HFF-Myc (cell line): ENCODE results near the gene BAMBI.

Source experiments
- DNase-seq: peaks from one replicate; pipeline ENCODE4 v3.0.0-alpha.2; 2011; ENCODE audit warnings: low read depth; ENCODE audit errors: extremely low read depth
- H3K4me3 ChIP-seq: replicated peaks from 2 replicates; pipeline ENCODE4 v1.5.1; 2011; ENCODE audit warnings: low read depth, mild to moderate bottlenecking, control low read depth, low read length
- TF ChIP-seq, protein P1 (sequence below): IDR thresholded peaks from 2 replicates; pipeline ENCODE4 v1.5.1; 2012; ENCODE audit warnings: mild to moderate bottlenecking, low read depth, low read length, control low read depth; ENCODE audit errors: missing control alignments

Gene BAMBI

DNA sequence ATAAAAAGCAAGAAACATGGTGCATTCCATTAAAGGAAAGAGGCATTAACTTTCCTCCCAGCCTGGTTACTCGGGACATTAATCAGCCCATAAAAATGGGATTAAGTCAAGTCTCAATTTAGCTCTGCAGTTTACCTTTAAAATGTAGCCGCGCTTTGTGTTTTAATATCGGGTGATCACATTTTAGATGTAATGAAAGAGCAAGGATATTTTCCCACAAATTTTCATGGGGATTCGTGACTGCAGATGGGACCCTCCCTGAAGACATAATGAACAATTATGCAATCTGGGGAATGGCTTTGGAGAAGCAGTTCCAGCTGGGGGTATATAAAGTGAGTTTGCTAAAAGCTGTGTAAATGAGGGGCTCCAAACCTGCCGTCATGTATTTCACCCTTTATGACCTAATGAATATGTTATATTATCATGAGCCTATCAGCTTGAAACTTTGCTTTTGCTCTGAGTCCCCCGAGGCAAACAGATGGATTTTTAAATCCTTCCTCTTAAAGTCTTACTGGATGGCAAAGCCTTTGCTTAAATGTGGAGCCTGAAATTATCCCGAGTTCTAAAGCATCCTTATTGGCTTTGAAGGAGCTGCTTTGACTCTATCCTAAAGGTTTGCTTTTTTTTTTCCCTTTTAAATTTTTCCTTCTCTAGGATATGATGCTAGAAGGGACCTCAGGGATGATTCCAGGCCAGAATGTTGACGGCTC lies 31.8 kb downstream of the BAMBI start:
- DNase-seq = no peak
- TF ChIP-seq, protein P1, sequence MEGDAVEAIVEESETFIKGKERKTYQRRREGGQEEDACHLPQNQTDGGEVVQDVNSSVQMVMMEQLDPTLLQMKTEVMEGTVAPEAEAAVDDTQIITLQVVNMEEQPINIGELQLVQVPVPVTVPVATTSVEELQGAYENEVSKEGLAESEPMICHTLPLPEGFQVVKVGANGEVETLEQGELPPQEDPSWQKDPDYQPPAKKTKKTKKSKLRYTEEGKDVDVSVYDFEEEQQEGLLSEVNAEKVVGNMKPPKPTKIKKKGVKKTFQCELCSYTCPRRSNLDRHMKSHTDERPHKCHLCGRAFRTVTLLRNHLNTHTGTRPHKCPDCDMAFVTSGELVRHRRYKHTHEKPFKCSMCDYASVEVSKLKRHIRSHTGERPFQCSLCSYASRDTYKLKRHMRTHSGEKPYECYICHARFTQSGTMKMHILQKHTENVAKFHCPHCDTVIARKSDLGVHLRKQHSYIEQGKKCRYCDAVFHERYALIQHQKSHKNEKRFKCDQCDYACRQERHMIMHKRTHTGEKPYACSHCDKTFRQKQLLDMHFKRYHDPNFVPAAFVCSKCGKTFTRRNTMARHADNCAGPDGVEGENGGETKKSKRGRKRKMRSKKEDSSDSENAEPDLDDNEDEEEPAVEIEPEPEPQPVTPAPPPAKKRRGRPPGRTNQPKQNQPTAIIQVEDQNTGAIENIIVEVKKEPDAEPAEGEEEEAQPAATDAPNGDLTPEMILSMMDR = no peak
- H3K4me3 ChIP-seq = no peak overlapping the region

DNA sequence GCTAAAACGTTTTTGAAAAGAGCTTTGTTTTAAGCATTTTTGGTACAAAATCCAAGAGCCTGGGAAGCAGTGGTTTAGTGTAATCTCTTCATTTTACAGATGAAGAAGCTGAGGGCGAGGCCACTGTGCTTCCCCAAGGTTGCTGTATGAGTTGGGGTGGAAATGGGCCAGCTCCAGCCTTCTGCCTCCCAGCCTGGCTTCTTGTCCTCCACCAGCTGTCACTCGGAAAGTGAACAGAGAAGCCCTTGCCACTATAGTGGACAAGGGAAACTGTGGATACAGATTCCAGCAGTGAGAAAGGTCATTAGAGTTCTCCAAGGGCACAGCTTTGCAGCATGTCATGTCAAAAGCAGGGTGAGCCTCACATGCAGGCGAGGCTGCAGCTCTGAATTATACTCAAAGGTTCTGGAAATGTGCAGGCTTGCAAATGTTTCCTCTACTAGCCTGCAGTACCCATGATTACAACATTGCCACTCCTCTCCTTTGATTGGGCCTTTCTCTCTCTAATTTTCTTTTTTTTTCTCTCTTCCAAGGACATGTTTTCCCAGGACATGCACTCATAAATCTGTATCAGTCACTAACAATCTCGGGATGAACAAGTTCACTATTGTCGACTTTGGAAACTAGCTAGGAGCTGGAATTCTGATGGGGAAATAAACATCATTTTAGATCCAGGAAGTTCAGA lies 33.0 kb downstream of the BAMBI start:
- TF ChIP-seq, protein P1 = no peak
- DNase-seq = no peak
- no peak overlapping the region for H3K4me3 ChIP-seq

DNA sequence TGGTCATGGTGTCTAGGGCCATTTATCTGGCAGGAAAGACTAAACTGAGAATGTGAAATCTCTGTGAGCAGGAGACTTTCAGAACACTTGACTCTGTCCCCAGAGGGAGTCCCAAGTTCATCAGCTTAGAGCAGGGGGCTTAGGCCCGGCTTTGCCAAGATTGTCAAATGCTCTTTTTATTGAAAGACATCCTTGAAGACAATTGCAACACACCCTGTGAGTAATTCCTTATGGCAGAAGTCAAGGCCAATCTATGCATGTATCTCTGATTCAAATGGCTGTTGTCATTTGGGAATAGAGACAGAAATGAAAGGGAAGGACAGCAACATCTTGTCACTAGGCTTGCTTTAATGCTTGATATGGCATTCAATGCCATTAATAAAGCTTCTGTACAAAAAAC lies 33.7 kb downstream of the BAMBI start:
- TF ChIP-seq, protein P1 = no peak
- no peak overlapping the region for H3K4me3 ChIP-seq
- DNase-seq = no peak

DNA sequence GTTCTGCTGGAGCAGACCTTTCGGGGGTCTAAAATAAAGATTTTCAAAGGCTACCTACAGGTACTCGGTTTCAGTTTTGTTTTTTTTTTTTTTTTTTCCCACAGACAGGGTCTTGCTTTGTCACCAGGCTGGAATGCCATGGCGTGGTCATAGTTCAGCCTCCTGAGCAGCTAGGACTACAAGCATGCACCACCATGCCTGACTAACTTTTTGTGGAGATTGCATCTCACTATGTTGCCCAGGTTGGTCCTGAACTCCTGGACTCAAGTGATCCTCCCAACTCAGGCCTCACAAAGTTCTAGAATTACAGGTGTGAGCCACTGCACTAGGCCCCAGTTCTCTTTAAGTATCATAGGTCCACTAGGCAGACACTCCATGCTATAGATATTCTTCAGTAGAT lies 34.5 kb downstream of the BAMBI start:
- TF ChIP-seq, protein P1 = no peak
- DNase-seq = no peak
- H3K4me3 ChIP-seq = no peak overlapping the region

DNA sequence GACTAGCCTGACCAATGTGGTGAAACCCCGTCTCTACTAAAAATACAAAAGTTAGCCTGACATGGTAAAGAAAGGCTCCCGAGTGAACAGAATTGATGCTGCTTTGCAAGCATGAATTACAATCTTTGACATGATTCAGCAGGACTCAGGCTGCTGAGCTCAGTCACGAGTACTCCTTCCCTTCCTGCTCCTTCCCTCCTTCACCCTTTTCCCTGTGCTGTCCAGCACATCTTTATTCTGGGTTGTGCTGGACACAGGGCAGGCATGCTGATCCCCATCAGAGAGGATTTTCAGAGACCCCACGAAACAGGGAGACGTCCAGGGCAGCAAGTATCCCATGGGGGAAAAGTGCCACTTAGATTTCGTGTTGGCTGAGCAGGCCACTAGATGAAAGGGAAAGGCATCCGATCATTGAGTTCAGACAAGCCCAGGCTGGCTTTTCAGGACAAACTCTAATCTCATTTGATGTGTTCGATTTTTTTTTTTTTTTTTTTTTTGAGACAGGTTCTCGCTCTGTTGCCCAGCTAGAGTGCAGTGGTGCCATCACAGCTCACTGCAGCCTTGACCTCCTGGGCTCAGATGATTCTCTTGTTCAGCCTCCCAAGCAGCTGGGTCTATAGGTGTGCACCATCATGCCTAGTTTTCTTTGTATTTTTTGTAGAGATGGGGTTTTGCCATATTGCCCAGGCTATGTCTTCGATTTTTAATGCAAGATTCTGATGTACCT lies 36.5 kb downstream of the BAMBI start:
- no peak for DNase-seq
- TF ChIP-seq, protein P1 = no peak
- H3K4me3 ChIP-seq = no peak overlapping the region

GRCh38 chr10:28714401-28715053 lies 37.2 kb downstream of the BAMBI start:
- TF ChIP-seq, protein P1 = no peak
- H3K4me3 ChIP-seq = no peak overlapping the region
- no peak for DNase-seq
